Measurements from ENCODE around the gene SMIM3. TPM values are rescaled to one million over a fixed set of nuclear protein-coding genes. Genes with fewer than 3 reads are reported as not detected.

The SMIM3 gene
- total and polyA plus RNA-seq, 2 of the 8 experiments (the other 6 are each of a cell fraction or from before 2014, with no cell fraction given): 10.4 to 15.7 TPM

DNA sequence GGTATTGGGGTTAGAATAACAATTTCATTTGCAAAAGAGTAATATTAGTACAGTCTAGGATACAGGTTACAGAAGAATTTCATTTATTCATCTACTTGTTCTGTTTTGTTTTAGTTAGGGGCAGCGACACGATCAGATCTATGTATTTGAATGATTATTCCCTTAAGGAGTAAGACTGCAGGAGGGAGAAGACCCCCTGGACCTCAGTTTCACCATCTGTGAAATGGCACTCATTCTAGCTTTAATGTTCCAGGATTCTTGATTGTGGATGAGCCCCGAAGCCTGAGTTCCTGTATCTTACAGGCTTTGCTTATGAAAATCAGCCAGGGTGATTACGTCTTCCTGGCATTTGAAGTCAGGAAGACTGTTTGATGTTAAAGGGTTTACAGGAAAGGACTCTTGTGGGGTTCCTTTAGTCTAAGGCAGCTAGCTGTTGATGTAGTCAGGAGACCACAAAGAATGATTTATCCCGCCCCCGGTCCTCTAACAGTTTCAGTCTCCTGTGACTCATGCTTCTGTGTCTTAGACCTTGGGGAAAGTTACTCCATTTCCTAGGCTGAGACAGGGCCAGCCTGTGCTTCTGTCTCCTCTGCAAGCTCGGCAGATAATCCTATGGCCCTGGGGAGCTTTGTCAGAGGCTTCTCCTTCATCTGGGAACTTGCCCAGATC is 11.5 kb downstream of the SMIM3 start:
- FAIRE-seq (no peak), DNase-seq (ENCODE audit: low read depth in 1 of 2, low spot score in 2 of 2) (no peak)
- 84% methylated on average over 7 of the region's 7 CpGs; no CpG with 5 or more reads in 1 of the 2 experiments for WGBS, 2 experiments (ENCODE audit: extremely low coverage in 1 of 2, insufficient coverage in 1 of 2, insufficient read length in 1 of 2, insufficient replicate concordance in 2 of 2, low coverage in 1 of 2, low lambda C conversion rate in 2 of 2, missing lambda C conversion rate in 1 of 2)
- H2BK5ac ChIP-seq (ENCODE audit: low read depth, low read length): no peak overlapping the region
- 0 out of 7 replicates have a peak, but pooled peaks cover 0 to 5% (median 0%) of the 10 kb centered on the region in 4 experiments for H3K4me1 ChIP-seq (replicated peaks in 1 of 4; ENCODE audit: control insufficient read depth in 3 of 4, insufficient read depth in 4 of 4, low read length in 3 of 4)
- H3K79me1 ChIP-seq (ENCODE audit: low read depth, low read length): no peaks in the 10 kb centered on the region
- H3K56ac ChIP-seq (replicated peaks; ENCODE audit: insufficient read length, low read depth, low read length): no peak overlapping the region
- H3K14ac ChIP-seq (ENCODE audit: insufficient read length): no peak overlapping the region
- no peak overlapping the region for H4K91ac ChIP-seq (replicated peaks; ENCODE audit: insufficient read length, low read length)
- H3K79me2 ChIP-seq (ENCODE audit: control insufficient read depth in 1 of 2, insufficient read depth in 2 of 2, low read length in 2 of 2): 0 out of 4 replicates have a peak, but pooled peaks cover 0 to 4% of the 10 kb centered on the region in 2 experiments
- no peak overlapping the region for H3K4me3 ChIP-seq (ENCODE audit: extremely low read depth in 1 of 4, insufficient read depth in 2 of 4, low read depth in 3 of 4, low read length in 4 of 4)
- no peak overlapping the region for H2BK20ac ChIP-seq (ENCODE audit: low read length)
- no peak overlapping the region for H2BK15ac ChIP-seq (ENCODE audit: low read length)
- H3K4ac ChIP-seq (replicated peaks; ENCODE audit: insufficient read length, low read depth, low read length): no peak overlapping the region
- H4K20me1 ChIP-seq (replicated peaks in 1 of 2; ENCODE audit: control insufficient read depth in 1 of 2, insufficient read depth in 2 of 2, low read length in 2 of 2): no peaks in the 10 kb centered on the region
- no peak overlapping the region for H3K23ac ChIP-seq (ENCODE audit: insufficient read length)
- ChIA-PET POLR2A (ENCODE audit: partially characterized antibody) (interaction anchor here (0.9 to 2.0 kb wide), 2 partner anchors 10 to 12 kb away, joined by 3 to 7 read pairs; partner anchors contain the start of gene SMIM3), CTCF (ENCODE audit: partially characterized antibody) (interaction anchor here (0.8 to 4.7 kb wide), 8 partner anchors 9 to 230 kb away, joined by 3 to 32 read pairs (median 3); partner anchors contain the start of genes RBM22 and SMIM3)
- H3K4me2 ChIP-seq (ENCODE audit: insufficient read depth in 1 of 2, low read depth in 2 of 2, low read length in 2 of 2): no peak overlapping the region
- no peak overlapping the region for H2AK5ac ChIP-seq (ENCODE audit: low read depth, low read length)
- no peak overlapping the region for H4K8ac ChIP-seq (ENCODE audit: extremely low read depth, insufficient read depth, low read length)
- TF ChIP-seq JUND (IDR thresholded peaks at IDR 0.05; ENCODE audit: low read length) (no peak), CHD1 (IDR thresholded peaks at IDR 0.05; ENCODE audit: low read depth, low read length) (no peak), POLR2A (IDR thresholded peaks at IDR 0.05; ENCODE audit: control extremely low read depth in 1 of 2, low read depth in 2 of 2, low read length in 2 of 2) (no peak), SP2 (IDR thresholded peaks at IDR 0.05; ENCODE audit: low read length) (no peak), TCF12 (IDR thresholded peaks at IDR 0.05; ENCODE audit: low read depth, low read length) (no peak), USF2 (IDR thresholded peaks at IDR 0.05; ENCODE audit: low read length) (no peak), CTBP2 (IDR thresholded peaks at IDR 0.05; ENCODE audit: borderline replicate concordance, insufficient read depth, insufficient read length, low read length) (no peak), TEAD4 (IDR thresholded peaks at IDR 0.05; ENCODE audit: low read depth, low read length) (no peak), KDM1A (IDR thresholded peaks at IDR 0.05; ENCODE audit: borderline replicate concordance, low read length) (peak; percentile 72; the same call in 1 of the 2 replicates)
- no peaks in the 10 kb centered on the region for H3K27me3 ChIP-seq (replicated peaks in 1 of 4; ENCODE audit: control insufficient read depth in 3 of 4, extremely low read depth in 1 of 4, insufficient read depth in 3 of 4, low read length in 3 of 4)
- H2BK120ac ChIP-seq (replicated peaks; ENCODE audit: low read depth, low read length): no peak overlapping the region
- H3K9ac ChIP-seq (replicated peaks in 1 of 4; ENCODE audit: extremely low read depth in 1 of 4, low read depth in 3 of 4, low read length in 3 of 4): no peak overlapping the region
- no peaks in the 10 kb centered on the region; a peak in 2 of 4 replicates for H3K9me3 ChIP-seq (ENCODE audit: insufficient read depth in 2 of 2, low read depth in 1 of 2, low read length in 1 of 2)
- H2AFZ ChIP-seq (ENCODE audit: low read length): no peak overlapping the region
- H3K27ac ChIP-seq (ENCODE audit: low read depth, low read length): no peak overlapping the region
- no peak overlapping the region for H2BK12ac ChIP-seq (ENCODE audit: low read depth, low read length)
- no peaks in the 10 kb centered on the region; the same call in 1 of the 2 replicates for H3K23me2 ChIP-seq (ENCODE audit: low read depth, low read length)
- no peak overlapping the region for H4K5ac ChIP-seq (ENCODE audit: insufficient read length, low read depth, low read length)
- H3K18ac ChIP-seq (ENCODE audit: extremely low read depth, low read length): no peak overlapping the region
- no peaks in the 10 kb centered on the region for H3K36me3 ChIP-seq (ENCODE audit: control insufficient read depth in 2 of 4, insufficient read depth in 4 of 4, low read length in 3 of 4)
